Adrenal gland (tissue), 5 donors: Measurements from ENCODE around the gene BAG5.

ENCODE experiments used
- POLR2A ChIP-seq, 2 donors: fragments of 450-650 bp; IDR thresholded peaks; one replicate each; pipeline ENCODE4 v1.6.1; 2017; ENCODE audit warnings: antibody characterized with exemption in 2 of 2, mild to moderate bottlenecking in 2 of 2, moderate library complexity in 1 of 2
- TF ChIP-seq, protein P1 (sequence below), 6 experiments: fragments of 450-650 bp in 4 of 6; fragments of 200-600 bp in 2 of 6; sonication (generic) in 1 of 6; IDR thresholded peaks; 1 replicate in 5 of 6; 2 replicates in 1 of 6; pipeline versions ENCODE4 v1.5.1 to v1.8.0; 2016 to 2021; ENCODE audit warnings: antibody characterized with exemption in 6 of 6, mild to moderate bottlenecking in 2 of 6, moderate library complexity in 1 of 6
- donor health status: DM: no; HTN: no; CAD: no.

GRCh38 chr14:103541709-103542604 is 20.5 kb downstream of the BAG5 start:
- TF ChIP-seq, protein P1, sequence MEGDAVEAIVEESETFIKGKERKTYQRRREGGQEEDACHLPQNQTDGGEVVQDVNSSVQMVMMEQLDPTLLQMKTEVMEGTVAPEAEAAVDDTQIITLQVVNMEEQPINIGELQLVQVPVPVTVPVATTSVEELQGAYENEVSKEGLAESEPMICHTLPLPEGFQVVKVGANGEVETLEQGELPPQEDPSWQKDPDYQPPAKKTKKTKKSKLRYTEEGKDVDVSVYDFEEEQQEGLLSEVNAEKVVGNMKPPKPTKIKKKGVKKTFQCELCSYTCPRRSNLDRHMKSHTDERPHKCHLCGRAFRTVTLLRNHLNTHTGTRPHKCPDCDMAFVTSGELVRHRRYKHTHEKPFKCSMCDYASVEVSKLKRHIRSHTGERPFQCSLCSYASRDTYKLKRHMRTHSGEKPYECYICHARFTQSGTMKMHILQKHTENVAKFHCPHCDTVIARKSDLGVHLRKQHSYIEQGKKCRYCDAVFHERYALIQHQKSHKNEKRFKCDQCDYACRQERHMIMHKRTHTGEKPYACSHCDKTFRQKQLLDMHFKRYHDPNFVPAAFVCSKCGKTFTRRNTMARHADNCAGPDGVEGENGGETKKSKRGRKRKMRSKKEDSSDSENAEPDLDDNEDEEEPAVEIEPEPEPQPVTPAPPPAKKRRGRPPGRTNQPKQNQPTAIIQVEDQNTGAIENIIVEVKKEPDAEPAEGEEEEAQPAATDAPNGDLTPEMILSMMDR (IDR thresholded peaks at IDR 0.05): no peak
- no peak for TF ChIP-seq POLR2A (IDR thresholded peaks at IDR 0.05)
